Measurements from ENCODE around the gene TACSTD2.

DNA sequence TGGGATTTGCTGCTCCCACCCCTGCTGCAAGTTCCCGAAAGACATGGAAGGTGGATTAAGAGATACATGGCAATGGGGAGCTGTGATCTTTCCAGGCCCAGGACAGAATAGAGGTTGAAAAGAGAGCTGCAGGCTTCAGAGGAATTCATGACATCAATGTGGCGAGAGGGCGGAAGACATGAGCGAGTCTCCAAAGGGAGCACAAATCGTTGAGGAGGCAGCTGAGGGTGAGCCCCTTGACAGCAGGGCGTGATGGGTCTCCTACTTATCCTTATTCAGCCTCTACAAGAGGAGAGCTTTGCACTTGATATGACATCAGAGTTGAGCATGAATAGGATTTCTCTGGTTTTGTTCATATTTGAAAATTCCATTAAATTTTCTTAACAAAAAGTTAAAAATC lies 45.5 kb upstream of the TACSTD2 start:
- TF ChIP-seq, protein P1, sequence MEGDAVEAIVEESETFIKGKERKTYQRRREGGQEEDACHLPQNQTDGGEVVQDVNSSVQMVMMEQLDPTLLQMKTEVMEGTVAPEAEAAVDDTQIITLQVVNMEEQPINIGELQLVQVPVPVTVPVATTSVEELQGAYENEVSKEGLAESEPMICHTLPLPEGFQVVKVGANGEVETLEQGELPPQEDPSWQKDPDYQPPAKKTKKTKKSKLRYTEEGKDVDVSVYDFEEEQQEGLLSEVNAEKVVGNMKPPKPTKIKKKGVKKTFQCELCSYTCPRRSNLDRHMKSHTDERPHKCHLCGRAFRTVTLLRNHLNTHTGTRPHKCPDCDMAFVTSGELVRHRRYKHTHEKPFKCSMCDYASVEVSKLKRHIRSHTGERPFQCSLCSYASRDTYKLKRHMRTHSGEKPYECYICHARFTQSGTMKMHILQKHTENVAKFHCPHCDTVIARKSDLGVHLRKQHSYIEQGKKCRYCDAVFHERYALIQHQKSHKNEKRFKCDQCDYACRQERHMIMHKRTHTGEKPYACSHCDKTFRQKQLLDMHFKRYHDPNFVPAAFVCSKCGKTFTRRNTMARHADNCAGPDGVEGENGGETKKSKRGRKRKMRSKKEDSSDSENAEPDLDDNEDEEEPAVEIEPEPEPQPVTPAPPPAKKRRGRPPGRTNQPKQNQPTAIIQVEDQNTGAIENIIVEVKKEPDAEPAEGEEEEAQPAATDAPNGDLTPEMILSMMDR (conservative IDR thresholded peaks at IDR 0.05; ENCODE audit: low read depth, low read length) = no peak
- TF ChIP-seq EZH2 (IDR thresholded peaks at IDR 0.05; ENCODE audit: borderline replicate concordance, low read depth, low read length, poor library complexity, severe bottlenecking) = no peak
